Hepatocyte (in vitro differentiated cells): Measurements from ENCODE around the gene CDHR1. TPM values are rescaled to one million over a fixed set of nuclear protein-coding genes. Genes with fewer than 3 reads are reported as not detected.

Source experiments
- DNase-seq: peaks from one replicate; pipeline ENCODE4 v3.0.0-alpha.2; 2016; ENCODE audit warnings: low spot score
- H2AFZ ChIP-seq: fragments of 200-600 bp; sonication (generic); 2 replicates; pipeline ENCODE4 v1.6.0; 2016; ENCODE audit warnings: antibody characterized with exemption, mild to moderate bottlenecking
- H3K27ac ChIP-seq: fragments of 200-600 bp; sonication (generic); 2 replicates; pipeline ENCODE4 v1.5.1; 2016; ENCODE audit warnings: mild to moderate bottlenecking
- H3K27me3 ChIP-seq: fragments of 200-600 bp; sonication (generic); 2 replicates; pipeline ENCODE4 v1.6.1; 2016
- H3K36me3 ChIP-seq: fragments of 200-600 bp; sonication (generic); replicated peaks from 2 replicates; pipeline ENCODE4 v1.5.1; 2016; ENCODE audit warnings: low read depth; ENCODE audit not compliant: insufficient read depth
- H3K4me1 ChIP-seq: fragments of 200-600 bp; sonication (generic); 2 replicates; pipeline ENCODE4 v1.5.1; 2016; ENCODE audit warnings: mild to moderate bottlenecking, moderate library complexity; ENCODE audit not compliant: insufficient read depth
- H3K4me2 ChIP-seq: fragments of 200-600 bp; sonication (generic); 2 replicates; pipeline ENCODE4 v1.6.0; 2016
- H3K4me3 ChIP-seq: fragments of 200-600 bp; sonication (generic); 2 replicates; pipeline ENCODE4 v1.5.1; 2016; ENCODE audit warnings: mild to moderate bottlenecking
- H3K79me2 ChIP-seq: fragments of 200-600 bp; sonication (generic); 2 replicates; pipeline ENCODE4 v1.6.0; 2017; ENCODE audit warnings: mild to moderate bottlenecking
- H3K9me2 ChIP-seq: fragments of 200-600 bp; sonication (generic); replicated peaks from 2 replicates; pipeline ENCODE4 v1.6.0; 2017; ENCODE audit warnings: mild to moderate bottlenecking; ENCODE audit not compliant: insufficient read depth
- H3K9me3 ChIP-seq: fragments of 200-600 bp; sonication (generic); 2 replicates; pipeline ENCODE4 v1.5.1; 2016; ENCODE audit warnings: low read depth, mild to moderate bottlenecking
- H4K20me1 ChIP-seq: fragments of 200-600 bp; sonication (generic); 2 replicates; pipeline ENCODE4 v1.6.0; 2016; ENCODE audit warnings: mild to moderate bottlenecking; ENCODE audit not compliant: insufficient read depth, poor library complexity, severe bottlenecking
- EZH2 ChIP-seq: fragments of 200-600 bp; sonication (generic); IDR thresholded peaks from 2 replicates; pipeline ENCODE4 v1.6.1; 2016; ENCODE audit warnings: antibody characterized with exemption, mild to moderate bottlenecking, borderline replicate concordance
- EZH2phosphoT487 ChIP-seq: fragments of 200-600 bp; sonication (generic); IDR thresholded peaks from one replicate; pipeline ENCODE4 v1.6.1; 2018; ENCODE audit warnings: antibody characterized with exemption, mild to moderate bottlenecking, low read depth, moderate library complexity; ENCODE audit not compliant: unreplicated experiment, severe bottlenecking
- WGBS: methylation state at CpG from one replicate; pipeline ENCODE4 v1.1.6; 2016; ENCODE audit warnings: low lambda C conversion rate; ENCODE audit errors: missing lambda C conversion rate; 5-methylcytosine and 5-hydroxymethylcytosine counted together
- polyA plus RNA-seq: library from polyadenylated mRNA; unstranded; fragments of >200 nt; fragmentation: Nextera tagmentation; extraction: Ambion mirVana; gene quantifications from 2 replicates; pipeline ENCODE4 v1.2.1, GENCODE V29; 2016
- total RNA-seq: library from RNA; depleted of rRNA; stranded (reverse); fragments of >200 nt; gene quantifications from 2 replicates; pipeline ENCODE4 v1.2.3, GENCODE V29; 2014
- TF ChIP-seq, protein P1 (sequence below): fragments of 200-600 bp; sonication (generic); IDR thresholded peaks from 2 replicates; pipeline ENCODE4 v1.5.1; 2016; ENCODE audit warnings: antibody characterized with exemption, mild to moderate bottlenecking; ENCODE audit not compliant: poor library complexity

Gene CDHR1
- total and polyA plus RNA-seq, 2 experiments from 2014 or later, result 0.03 TPM; not detected in 1

DNA sequence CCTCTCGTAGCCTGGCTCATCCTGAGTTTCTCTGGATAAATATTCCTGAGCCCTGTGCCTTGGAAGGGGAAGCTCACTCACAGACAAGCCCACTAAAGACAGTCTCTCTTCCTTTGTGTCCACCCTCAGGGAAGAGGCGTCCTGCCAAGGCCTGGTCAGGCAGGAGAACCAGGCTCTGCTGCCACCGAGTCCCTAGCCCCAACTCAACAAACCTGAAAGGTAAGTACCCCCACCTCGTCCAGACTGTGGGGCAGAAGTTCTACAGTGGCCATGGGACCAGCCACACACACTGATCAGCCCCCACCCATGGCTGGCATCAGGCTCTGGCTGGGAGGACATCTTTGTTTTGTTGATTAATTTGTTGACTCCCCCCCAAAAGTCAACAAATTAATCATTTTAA is 18.0 kb upstream of the CDHR1 start:
- Histone ChIP-seq H3K27me3 (no peaks in the 10 kb centered on the region), H3K36me3 (no peaks in the 10 kb centered on the region), H3K79me2 (no peaks in the 10 kb centered on the region), H4K20me1 (no peaks in the 10 kb centered on the region), H3K4me2 (no peak overlapping the region), H3K4me3 (no peak overlapping the region), H3K9me3 (no peaks in the 10 kb centered on the region), H3K27ac (no peak overlapping the region), H3K9me2 (no peaks in the 10 kb centered on the region), H2AFZ (no peak overlapping the region), H3K4me1 (no peaks in the 10 kb centered on the region)
- no peak for DNase-seq
- WGBS, result 72% methylated on average over 4 of the region's 4 CpGs
- TF ChIP-seq EZH2phosphoT487, result no peak
- TF ChIP-seq EZH2, result no peak
- TF ChIP-seq, protein P1, sequence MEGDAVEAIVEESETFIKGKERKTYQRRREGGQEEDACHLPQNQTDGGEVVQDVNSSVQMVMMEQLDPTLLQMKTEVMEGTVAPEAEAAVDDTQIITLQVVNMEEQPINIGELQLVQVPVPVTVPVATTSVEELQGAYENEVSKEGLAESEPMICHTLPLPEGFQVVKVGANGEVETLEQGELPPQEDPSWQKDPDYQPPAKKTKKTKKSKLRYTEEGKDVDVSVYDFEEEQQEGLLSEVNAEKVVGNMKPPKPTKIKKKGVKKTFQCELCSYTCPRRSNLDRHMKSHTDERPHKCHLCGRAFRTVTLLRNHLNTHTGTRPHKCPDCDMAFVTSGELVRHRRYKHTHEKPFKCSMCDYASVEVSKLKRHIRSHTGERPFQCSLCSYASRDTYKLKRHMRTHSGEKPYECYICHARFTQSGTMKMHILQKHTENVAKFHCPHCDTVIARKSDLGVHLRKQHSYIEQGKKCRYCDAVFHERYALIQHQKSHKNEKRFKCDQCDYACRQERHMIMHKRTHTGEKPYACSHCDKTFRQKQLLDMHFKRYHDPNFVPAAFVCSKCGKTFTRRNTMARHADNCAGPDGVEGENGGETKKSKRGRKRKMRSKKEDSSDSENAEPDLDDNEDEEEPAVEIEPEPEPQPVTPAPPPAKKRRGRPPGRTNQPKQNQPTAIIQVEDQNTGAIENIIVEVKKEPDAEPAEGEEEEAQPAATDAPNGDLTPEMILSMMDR, result no peak

DNA sequence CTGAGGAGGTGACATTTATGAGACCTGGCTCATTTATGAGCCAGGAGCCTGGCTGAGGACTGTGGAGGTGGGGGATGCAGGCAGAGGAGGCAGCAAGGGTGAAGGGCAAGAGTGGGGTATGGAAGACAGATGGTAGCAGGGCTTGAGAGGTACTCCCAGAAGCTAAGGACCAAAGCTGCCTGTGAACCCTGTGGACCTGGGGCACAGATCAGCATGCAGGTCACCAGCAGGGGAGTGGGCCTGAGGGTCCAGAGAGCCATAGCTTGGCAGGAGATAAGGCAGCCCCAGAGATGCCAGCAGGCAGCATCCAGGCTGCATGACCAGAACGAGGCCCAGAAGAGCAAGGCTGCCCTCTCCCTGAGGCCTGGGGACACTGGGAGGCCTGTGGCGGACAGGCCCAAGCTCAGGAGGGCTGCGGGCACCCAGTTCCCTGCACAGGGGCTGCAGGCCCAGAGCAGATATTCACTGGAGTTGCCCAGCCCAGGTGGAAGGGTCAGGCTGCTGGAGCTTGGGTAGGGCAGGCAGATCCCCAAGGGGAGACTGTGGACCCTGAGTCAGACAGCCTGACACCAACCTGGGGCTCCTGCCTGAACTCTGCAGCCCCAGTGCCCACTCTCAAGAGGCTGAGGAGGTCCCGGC is 17.4 kb upstream of the CDHR1 start:
- DNase-seq, result no peak
- 97% methylated on average over 4 of the region's 4 CpGs for WGBS

DNA sequence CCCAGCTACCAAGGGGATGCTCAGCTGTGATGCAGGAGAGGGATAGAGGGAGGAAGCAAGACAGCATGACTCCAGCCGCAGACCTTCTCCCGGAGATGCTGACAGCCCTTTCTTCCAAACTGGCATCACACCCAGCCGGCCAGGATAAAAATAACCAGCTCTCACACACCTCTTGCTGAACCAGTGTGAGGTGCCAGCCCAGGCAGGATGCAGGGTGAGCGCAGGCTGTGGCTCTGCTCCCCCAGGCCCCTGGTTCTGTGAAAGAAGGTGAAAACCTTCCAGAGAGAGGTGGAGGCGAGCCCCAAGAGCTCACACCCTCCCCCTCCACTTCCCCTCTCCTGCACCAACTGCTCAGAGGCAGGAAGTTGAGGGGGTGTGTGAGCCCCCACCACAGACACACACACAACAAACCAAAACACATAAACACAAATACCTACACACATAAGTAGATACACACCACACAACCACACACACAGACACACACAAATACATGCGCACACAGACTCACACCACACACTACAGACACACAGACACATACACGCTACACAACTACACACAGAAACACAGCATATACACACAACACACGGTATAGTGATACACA is 16.7 kb upstream of the CDHR1 start:
- whole genome bisulfite sequencing, result 83% methylated on average over 8 of the region's 8 CpGs
- Histone ChIP-seq H3K9me2 (no peaks in the 10 kb centered on the region), H4K20me1 (no peaks in the 10 kb centered on the region), H3K27ac (no peak overlapping the region), H2AFZ (no peak overlapping the region), H3K27me3 (no peaks in the 10 kb centered on the region), H3K4me1 (no peaks in the 10 kb centered on the region), H3K36me3 (no peaks in the 10 kb centered on the region), H3K4me2 (no peak overlapping the region), H3K9me3 (no peaks in the 10 kb centered on the region), H3K79me2 (no peaks in the 10 kb centered on the region), H3K4me3 (no peak overlapping the region)
- no peak for TF ChIP-seq EZH2phosphoT487
- no peak for TF ChIP-seq EZH2
- TF ChIP-seq, protein P1, result no peak
- DNase-seq, result no peak

More for the DNA sequence above, 17.4 kb upstream of the CDHR1 start:
- no peaks in the 10 kb centered on the region for H4K20me1 ChIP-seq
- no peaks in the 10 kb centered on the region for H3K27me3 ChIP-seq
- TF ChIP-seq, protein P1, result no peak
- TF ChIP-seq EZH2phosphoT487, result no peak
- TF ChIP-seq EZH2, result no peak
- no peak overlapping the region for H3K4me2 ChIP-seq
- no peaks in the 10 kb centered on the region for H3K9me2 ChIP-seq
- H3K9me3 ChIP-seq, result no peaks in the 10 kb centered on the region
- H3K4me1 ChIP-seq, result no peaks in the 10 kb centered on the region
- no peaks in the 10 kb centered on the region for H3K79me2 ChIP-seq
- H3K4me3 ChIP-seq, result no peak overlapping the region
- no peak overlapping the region for H2AFZ ChIP-seq
- no peak overlapping the region for H3K27ac ChIP-seq
- no peaks in the 10 kb centered on the region for H3K36me3 ChIP-seq
